Common myeloid progenitor, CD34-positive (primary cell): Measurements from ENCODE around the gene CORO7.

Experiments used
- CTCF ChIA-PET: fragments of 350-600 bp; sonication (Branson Sonifier 250); formaldehyde crosslinking; loops from one replicate; lab custom pipeline; 2021; ENCODE audit warnings: antibody characterized with exemption; lab: Charles Lee
- POLR2A ChIA-PET: fragments of 350-600 bp; sonication (Branson Sonifier 250); formaldehyde crosslinking; loops from one replicate; lab custom pipeline; 2021; ENCODE audit warnings: antibody characterized with exemption; lab: Charles Lee
- DNase-seq, 3 donors: peaks; one replicate each; pipeline versions ENCODE4 v3.0.0 to v3.0.0-alpha.2; 2013
- H3K27ac ChIP-seq, 2 experiments: 1 replicate in 1 of 2; 2 replicates in 1 of 2; pipeline ENCODE4 v1.7.0; 2013; ENCODE audit warnings: inconsistent platforms in 2 of 2, low read length in 2 of 2, mild to moderate bottlenecking in 2 of 2, low read depth in 1 of 2, moderate library complexity in 1 of 2; ENCODE audit not compliant: severe bottlenecking in 2 of 2, insufficient read depth in 1 of 2, poor library complexity in 1 of 2
- H3K27me3 ChIP-seq, 5 experiments: replicated peaks in 2 of 5; 1 replicate in 3 of 5; 2 replicates in 2 of 5; pipeline versions ENCODE4 v1.6.1 to v1.7.0; 2013; ENCODE audit warnings: low read length in 4 of 5, mild to moderate bottlenecking in 2 of 5, moderate library complexity in 2 of 5, inconsistent platforms in 1 of 5; ENCODE audit not compliant: insufficient read depth in 5 of 5, control insufficient read depth in 4 of 5
- H3K36me3 ChIP-seq, 4 experiments: 1 replicate in 2 of 4; 2 replicates in 2 of 4; pipeline versions ENCODE4 v1.6.1 to v1.7.0; 2013; ENCODE audit warnings: low read length in 3 of 4, control low read depth in 1 of 4, mild to moderate bottlenecking in 1 of 4; ENCODE audit not compliant: control insufficient read depth in 4 of 4, insufficient read depth in 4 of 4
- H3K4me1 ChIP-seq, 4 experiments: 1 replicate in 3 of 4; 2 replicates in 1 of 4; pipeline versions ENCODE4 v1.6.1 to v1.7.1; 2013; ENCODE audit warnings: low read length in 3 of 4, mild to moderate bottlenecking in 3 of 4, control low read depth in 1 of 4, inconsistent platforms in 1 of 4, moderate library complexity in 1 of 4; ENCODE audit not compliant: control insufficient read depth in 4 of 4, insufficient read depth in 4 of 4; ENCODE audit errors: control extremely low read depth in 1 of 4
- H3K4me3 ChIP-seq, 7 experiments: 1 replicate in 4 of 7; 2 replicates in 3 of 7; pipeline versions ENCODE4 v1.5.1 to v1.7.0; 2013; ENCODE audit warnings: mild to moderate bottlenecking in 7 of 7, low read length in 6 of 7, moderate library complexity in 6 of 7, inconsistent platforms in 2 of 7, low read depth in 2 of 7, control low read depth in 1 of 7; ENCODE audit not compliant: insufficient read depth in 4 of 7, control insufficient read depth in 1 of 7; ENCODE audit errors: extremely low read depth in 1 of 7
- H3K9me3 ChIP-seq, 5 experiments: 1 replicate in 4 of 5; 2 replicates in 1 of 5; pipeline versions ENCODE4 v1.6.1 to v1.7.1; 2013; ENCODE audit warnings: low read length in 4 of 5, mild to moderate bottlenecking in 2 of 5, inconsistent platforms in 1 of 5, low read depth in 1 of 5, moderate library complexity in 1 of 5; ENCODE audit not compliant: control insufficient read depth in 4 of 5, insufficient read depth in 2 of 5; ENCODE audit errors: control extremely low read depth in 1 of 5
- WGBS: methylation state at CpG from one replicate; pipeline ENCODE4 v1.1.5; 2013; ENCODE audit not compliant: insufficient coverage; 5-methylcytosine and 5-hydroxymethylcytosine counted together

CORO7 gene

DNA sequence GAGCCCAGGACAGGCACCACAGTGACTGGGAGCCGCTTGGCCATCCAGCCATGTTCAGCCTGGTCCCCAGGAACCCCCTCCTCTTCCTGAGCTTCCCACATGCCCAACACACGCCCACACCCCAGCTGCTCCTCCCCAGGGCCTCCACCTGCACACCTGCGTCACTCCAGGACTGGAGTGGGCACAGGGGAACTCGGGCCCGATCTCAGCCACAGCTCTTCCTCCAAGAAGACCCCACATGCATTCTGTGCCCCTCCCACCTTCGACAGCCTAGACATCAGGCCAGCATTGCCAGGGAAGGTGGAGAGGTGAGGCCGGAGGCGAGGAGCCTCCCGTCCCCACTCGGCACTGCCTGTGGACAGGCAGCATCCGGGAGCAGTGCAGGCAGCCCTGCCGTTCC lies 50.8 kb downstream of the CORO7 start:
- H3K36me3 ChIP-seq, result peaks cover 0 to 62% (median 38%) of the 10 kb centered on the region in 4 experiments
- H3K4me1 ChIP-seq, result no peaks in the 10 kb centered on the region
- H3K27ac ChIP-seq, result no peak overlapping the region
- 100% methylated on average over 9 of the region's 12 CpGs for WGBS
- no peak for DNase-seq
- no peak overlapping the region for H3K4me3 ChIP-seq
- no peaks in the 10 kb centered on the region for H3K9me3 ChIP-seq
- ChIA-PET CTCF (interaction anchor here (1.0 to 2.2 kb wide), 4 partner anchors 10 to 77 kb away, joined by 3 to 12 read pairs (median 3); no protein-coding TSS in a partner anchor), POLR2A (interaction anchor here (0.6 kb wide), 1 partner anchor 24 kb away, joined by 5 read pairs; no protein-coding TSS in a partner anchor)
- no peaks in the 10 kb centered on the region for H3K27me3 ChIP-seq

- Histone ChIP-seq H3K4me1 (no peaks in the 10 kb centered on the region), H3K9me3 (no peaks in the 10 kb centered on the region), H3K27me3 (no peaks in the 10 kb centered on the region), H3K36me3 (peaks cover 0 to 68% (median 40%) of the 10 kb centered on the region in 4 experiments), H3K4me3 (no peak overlapping the region), H3K27ac (no peak overlapping the region)
- DNase-seq, result no peak
- ChIA-PET POLR2A (interaction anchor here (0.6 kb wide), 1 partner anchor 25 kb away, joined by 5 read pairs; no protein-coding TSS in a partner anchor), CTCF (interaction anchor here (1.0 to 2.2 kb wide), 3 partner anchors 11 to 44 kb away, joined by 3 to 12 read pairs (median 3); no protein-coding TSS in a partner anchor)
- WGBS, result 95% methylated on average over 10 of the region's 10 CpGs
Measured at GRCh38 chr16:4365014-4365406, 51.4 kb downstream of the CORO7 start.

GRCh38 chr16:4364196-4365013 lies 52.0 kb downstream of the CORO7 start:
- no peaks in the 10 kb centered on the region for H3K4me1 ChIP-seq
- H3K9me3 ChIP-seq, result no peaks in the 10 kb centered on the region
- H3K4me3 ChIP-seq, result no peak overlapping the region
- 94% methylated on average over 32 of the region's 37 CpGs for WGBS
- no peak overlapping the region for H3K27ac ChIP-seq
- no peaks in the 10 kb centered on the region for H3K27me3 ChIP-seq
- no peak for DNase-seq
- POLR2A ChIA-PET, result no interaction called here
- peaks cover 0 to 70% (median 41%) of the 10 kb centered on the region in 4 experiments for H3K36me3 ChIP-seq
- CTCF ChIA-PET, result interaction anchor here (1.0 to 2.2 kb wide), 3 partner anchors 11 to 45 kb away, joined by 3 to 12 read pairs (median 3); no protein-coding TSS in a partner anchor

DNA sequence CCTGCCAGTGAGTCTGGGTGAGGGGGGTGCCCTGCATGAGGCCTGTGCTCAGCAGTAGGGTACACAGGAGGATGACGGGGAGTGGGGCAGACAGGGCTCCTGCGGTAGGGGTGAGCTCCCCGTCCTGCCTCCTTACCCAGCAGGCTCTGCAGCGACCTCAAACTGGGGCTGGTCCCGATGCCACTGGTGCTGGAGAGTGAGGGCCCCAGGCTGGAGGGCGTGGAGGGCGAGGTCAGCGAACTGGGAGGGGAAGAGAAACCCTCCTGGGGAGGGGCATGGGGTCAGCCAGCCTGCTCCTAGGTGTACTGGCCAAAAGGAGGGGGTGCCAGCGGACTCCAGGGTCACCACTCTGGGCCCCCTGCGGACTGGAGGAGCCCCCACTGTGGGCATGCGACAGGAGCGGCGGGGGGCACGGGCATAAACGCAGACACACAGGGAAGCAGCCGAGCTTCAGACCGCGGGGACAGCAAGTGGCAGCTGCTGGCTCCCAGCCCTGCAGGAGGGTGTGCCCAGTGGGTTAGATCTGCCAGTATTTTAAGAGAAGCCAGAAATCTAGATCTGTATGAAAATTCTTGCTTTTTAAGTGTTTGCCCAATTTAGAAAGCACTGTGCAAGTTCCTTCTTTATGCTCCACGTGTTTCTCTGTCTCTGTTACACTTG lies 53.8 kb downstream of the CORO7 start:
- no peak overlapping the region for H3K27ac ChIP-seq
- POLR2A ChIA-PET, result interaction anchor here (0.6 kb wide), 1 partner anchor 13 kb away, joined by 5 read pairs; no protein-coding TSS in a partner anchor
- DNase-seq, result no peak
- no peaks in the 10 kb centered on the region for H3K27me3 ChIP-seq
- no peaks in the 10 kb centered on the region for H3K9me3 ChIP-seq
- H3K36me3 ChIP-seq, result peaks cover 0 to 81% (median 47%) of the 10 kb centered on the region in 4 experiments
- 97% methylated on average over 16 of the region's 19 CpGs for WGBS
- no peaks in the 10 kb centered on the region for H3K4me1 ChIP-seq
- CTCF ChIA-PET, result interaction anchor here (1.0 kb wide), 1 partner anchor 38 kb away, joined by 3 read pairs; no protein-coding TSS in a partner anchor
- no peak overlapping the region for H3K4me3 ChIP-seq

GRCh38 chr16:4361944-4362311 lies 54.5 kb downstream of the CORO7 start:
- Histone ChIP-seq H3K27ac (no peak overlapping the region), H3K27me3 (no peaks in the 10 kb centered on the region), H3K9me3 (no peaks in the 10 kb centered on the region), H3K36me3 (peaks cover 0 to 79% (median 45%) of the 10 kb centered on the region in 4 experiments), H3K4me1 (no peaks in the 10 kb centered on the region), H3K4me3 (no peak overlapping the region)
- 98% methylated on average over 12 of the region's 12 CpGs for whole genome bisulfite sequencing
- ChIA-PET POLR2A (interaction anchor here (0.6 kb wide), 1 partner anchor 12 kb away, joined by 5 read pairs; no protein-coding TSS in a partner anchor), CTCF (interaction anchor here (1.2 to 3.6 kb wide), 3 partner anchors 14 to 41 kb away, joined by 3 to 31 read pairs (median 3); no protein-coding TSS in a partner anchor)
- DNase-seq, result no peak

DNA sequence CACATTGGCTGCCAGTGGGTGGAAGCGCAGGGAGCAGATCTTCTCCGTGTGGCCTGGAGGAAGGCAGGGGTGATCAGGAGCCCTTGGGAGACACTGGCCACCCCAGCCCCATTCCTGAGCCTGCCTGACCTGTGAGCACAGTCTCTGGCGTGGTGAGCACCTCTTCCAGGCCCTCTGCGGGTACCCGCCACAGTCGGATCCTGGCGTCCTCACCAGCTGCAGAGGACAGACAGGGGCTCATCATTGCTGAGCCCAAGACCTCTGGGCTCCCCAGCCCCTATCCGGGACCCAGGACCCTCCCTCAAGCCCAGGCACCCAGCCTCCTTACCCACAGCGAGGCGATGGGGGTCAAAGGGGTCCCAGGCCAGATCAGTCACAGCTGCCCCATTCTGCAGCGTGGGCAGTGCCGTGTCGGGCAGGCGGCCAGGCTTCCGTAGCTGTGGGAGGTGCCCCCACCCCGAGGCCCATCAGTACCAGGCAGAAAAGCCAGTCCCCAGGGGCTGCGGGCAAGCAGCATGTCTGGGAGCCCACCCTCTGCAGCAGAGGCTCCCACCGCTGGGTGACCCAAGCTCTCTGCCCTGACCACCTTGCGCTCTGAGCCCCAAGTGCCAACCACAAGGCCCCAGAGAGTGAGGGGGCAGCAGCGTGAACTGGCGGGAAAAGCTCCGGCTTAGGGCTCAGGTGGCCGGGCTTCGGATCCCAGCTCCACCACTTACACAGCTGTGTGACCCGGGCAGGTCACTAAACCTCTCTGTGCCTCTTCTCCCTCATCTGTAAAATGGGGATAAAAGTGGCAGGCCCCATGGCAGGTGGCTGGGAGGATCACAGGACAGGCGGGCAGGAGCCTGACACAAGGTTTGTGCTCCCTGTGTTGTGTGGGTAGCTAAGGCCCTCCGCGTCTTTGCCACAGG lies 55.1 kb downstream of the CORO7 start:
- Histone ChIP-seq H3K4me3 (no peak overlapping the region), H3K27me3 (no peaks in the 10 kb centered on the region), H3K9me3 (no peaks in the 10 kb centered on the region), H3K36me3 (peaks cover 0 to 81% (median 47%) of the 10 kb centered on the region in 4 experiments), H3K27ac (no peak overlapping the region), H3K4me1 (no peaks in the 10 kb centered on the region)
- POLR2A ChIA-PET, result interaction anchor here (1.8 kb wide), 1 partner anchor 21 kb away, joined by 3 read pairs; no protein-coding TSS in a partner anchor
- WGBS, result 95% methylated on average over 21 of the region's 28 CpGs
- no peak for DNase-seq
- CTCF ChIA-PET, result interaction anchor here (1.2 to 3.6 kb wide), 4 partner anchors 14 to 42 kb away, joined by 3 to 31 read pairs (median 3); no protein-coding TSS in a partner anchor
